WTC11 (cell line): Measurements from ENCODE around the gene KCNT2.

Source experiments
- CREB1 ChIP-seq: sonication (generic); formaldehyde crosslinking; IDR thresholded peaks from 2 replicates; pipeline ENCODE4 v1.8.0; 2023; ENCODE audit warnings: mild to moderate bottlenecking, missing genetic modification reagents
- CTCF ChIP-seq: fragments of 200-600 bp; IDR thresholded peaks from 2 replicates; pipeline ENCODE4 v1.8.0; 2022; ENCODE audit warnings: antibody characterized with exemption
- E2F5 ChIP-seq: sonication (generic); formaldehyde crosslinking; IDR thresholded peaks from 2 replicates; pipeline ENCODE4 v1.8.1; 2022; ENCODE audit warnings: mild to moderate bottlenecking, moderate library complexity, missing genetic modification reagents
- MAX ChIP-seq: sonication (generic); formaldehyde crosslinking; IDR thresholded peaks from 2 replicates; pipeline ENCODE4 v1.8.0; 2022; ENCODE audit warnings: mild to moderate bottlenecking, missing genetic modification reagents
- SMAD3 ChIP-seq: sonication (generic); formaldehyde crosslinking; IDR thresholded peaks from 2 replicates; pipeline ENCODE4 v1.8.0; 2022; ENCODE audit warnings: missing genetic modification reagents, mild to moderate bottlenecking, borderline replicate concordance
- USF1 ChIP-seq: sonication (generic); formaldehyde crosslinking; IDR thresholded peaks from 2 replicates; pipeline ENCODE4 v1.8.0; 2022; ENCODE audit warnings: mild to moderate bottlenecking, missing genetic modification reagents
- USF2 ChIP-seq: sonication (generic); formaldehyde crosslinking; IDR thresholded peaks from 2 replicates; pipeline ENCODE4 v1.8.1; 2023; ENCODE audit warnings: mild to moderate bottlenecking, missing genetic modification reagents, moderate library complexity
- ZBTB43 ChIP-seq: sonication (generic); formaldehyde crosslinking; IDR thresholded peaks from 2 replicates; pipeline ENCODE4 v1.8.1; 2023; ENCODE audit warnings: mild to moderate bottlenecking, missing genetic modification reagents
- ZNF232 ChIP-seq: sonication (generic); formaldehyde crosslinking; IDR thresholded peaks from 2 replicates; pipeline ENCODE4 v1.8.0; 2022; ENCODE audit warnings: mild to moderate bottlenecking, missing genetic modification reagents
- ZNF263 ChIP-seq: sonication (generic); formaldehyde crosslinking; IDR thresholded peaks from 2 replicates; pipeline ENCODE4 v1.8.1; 2022; ENCODE audit warnings: low read depth, mild to moderate bottlenecking, moderate library complexity, missing genetic modification reagents

GRCh38 chr1:196515904-196516303 lies 92.3 kb downstream of the KCNT2 start:
- TF ChIP-seq CTCF, result no peak
- no peak for TF ChIP-seq ZBTB43 (CRISPR knock-in tag)
- TF ChIP-seq ZNF232, result no peak
- TF ChIP-seq MAX (CRISPR knock-in tag), result no peak
- no peak for TF ChIP-seq USF1 (CRISPR knock-in tag)
- TF ChIP-seq ZNF263 (CRISPR knock-in tag), result no peak
- TF ChIP-seq SMAD3, result no peak
- TF ChIP-seq E2F5 (CRISPR knock-in tag), result no peak
- TF ChIP-seq CREB1 (CRISPR knock-in tag), result no peak
- TF ChIP-seq USF2 (CRISPR knock-in tag), result no peak
